ENCODE results near the gene LEF1.

Gene LEF1

GRCh38 chr4:108168671-108169523 lies at the start of gene LEF1:
Gene LEF1 (minus strand): TSS chr4:108168932. CDS start chr4:108167767, 1,165 bp downstream.
- DNase-seq (ENCODE audit: low read depth), result peak; percentile 12

GRCh38 chr4:108216510-108216909 lies 47.8 kb upstream of the LEF1 start:
- no peak for DNase-seq (ENCODE audit: low read depth)

GRCh38 chr4:108215055-108215454 lies 46.3 kb upstream of the LEF1 start:
- no peak for DNase-seq (ENCODE audit: low read depth)

GRCh38 chr4:108213723-108214122 lies 45.0 kb upstream of the LEF1 start:
- no peak for DNase-seq (ENCODE audit: low read depth)

GRCh38 chr4:108213308-108213707 lies 44.6 kb upstream of the LEF1 start:
- no peak for DNase-seq (ENCODE audit: low read depth)

GRCh38 chr4:108210989-108211835 lies 42.5 kb upstream of the LEF1 start:
- no peak for DNase-seq (ENCODE audit: low read depth)

- DNase-seq (ENCODE audit: low read depth), result no peak
These were observed 40.8 kb upstream of the LEF1 start for GRCh38 chr4:108209489-108209888.

- DNase-seq (ENCODE audit: low read depth), result no peak
These were observed 37.1 kb upstream of the LEF1 start for GRCh38 chr4:108205859-108206258.

- no peak for DNase-seq (ENCODE audit: low read depth)
These were observed 35.8 kb upstream of the LEF1 start for GRCh38 chr4:108204518-108204917.

GRCh38 chr4:108203377-108203776 lies 34.6 kb upstream of the LEF1 start:
- DNase-seq (ENCODE audit: low read depth), result no peak

GRCh38 chr4:108201774-108202173 lies 33.0 kb upstream of the LEF1 start:
- DNase-seq (ENCODE audit: low read depth), result no peak

- no peak for DNase-seq (ENCODE audit: low read depth)
These were observed 31.1 kb upstream of the LEF1 start for GRCh38 chr4:108199881-108200280.

- peak; percentile 4 for DNase-seq (ENCODE audit: low read depth)
These were observed 25.3 kb upstream of the LEF1 start for GRCh38 chr4:108193886-108194672.

- DNase-seq (ENCODE audit: low read depth), result no peak
These were observed 24.2 kb upstream of the LEF1 start for GRCh38 chr4:108192935-108193334.

- no peak for DNase-seq (ENCODE audit: low read depth)
These were observed 23.3 kb upstream of the LEF1 start for GRCh38 chr4:108192056-108192455.

- DNase-seq (ENCODE audit: low read depth), result no peak
These were observed 22.7 kb upstream of the LEF1 start for GRCh38 chr4:108191269-108191914.

- no peak for DNase-seq (ENCODE audit: low read depth)
These were observed 20.0 kb upstream of the LEF1 start for GRCh38 chr4:108188770-108189169.

GRCh38 chr4:108185252-108185651 lies 16.5 kb upstream of the LEF1 start:
- DNase-seq (ENCODE audit: low read depth), result no peak

GRCh38 chr4:108184453-108185049 lies 15.8 kb upstream of the LEF1 start:
- no peak for DNase-seq (ENCODE audit: low read depth)

- no peak for DNase-seq (ENCODE audit: low read depth)
These were observed 13.0 kb upstream of the LEF1 start for GRCh38 chr4:108181704-108182103.

- DNase-seq (ENCODE audit: low read depth), result no peak
These were observed 11.8 kb upstream of the LEF1 start for GRCh38 chr4:108180513-108180912.

All from fibroblast of gingiva (primary cell).